Heart left ventricle (tissue), 16 donors: ENCODE measurements around the gene CTDSP2. TPM values are rescaled to one million over a fixed set of nuclear protein-coding genes. Genes with fewer than 3 reads are reported as not detected.
"Not testable (repeated sequence)": the region's sequence is repeated elsewhere in the genome, so short reads cannot be mapped to it uniquely, and the experiment has no call there.

ENCODE experiments used
- ATAC-seq, 4 donors: fragments of 200-7000 bp; cut with Tn5 transposase; one replicate each; pipeline ENCODE4 v1.9.1; 2020 to 2022; ENCODE audit warnings: moderate library complexity in 4 of 4, mild to moderate bottlenecking in 3 of 4, moderate number of reproducible peaks in 1 of 4
- DNase-seq, 5 donors: peaks; one replicate each; pipeline ENCODE4 v3.0.0-alpha.2; 2020
- H3K27ac ChIP-seq, 12 donors: fragments of 200-600 bp; sonication (generic) in 4 of 12; one replicate each; pipeline versions ENCODE4 v1.5.0 to v1.8.0; 2016 to 2022; ENCODE audit warnings: mild to moderate bottlenecking in 2 of 12
- H3K27me3 ChIP-seq, 9 donors: fragments of 200-600 bp; sonication (generic) in 2 of 9; one replicate each; pipeline versions ENCODE4 v1.5.1 to v1.8.0; 2016 to 2022; ENCODE audit warnings: mild to moderate bottlenecking in 3 of 9
- H3K36me3 ChIP-seq, 9 donors: fragments of 200-600 bp; sonication (generic) in 2 of 9; one replicate each; pipeline versions ENCODE4 v1.5.0 to v1.8.0; 2018 to 2022; ENCODE audit warnings: mild to moderate bottlenecking in 2 of 9
- H3K4me1 ChIP-seq, 12 donors: fragments of 200-600 bp; sonication (generic) in 4 of 12; one replicate each; pipeline versions ENCODE4 v1.5.0 to v1.8.0; 2016 to 2022; ENCODE audit warnings: mild to moderate bottlenecking in 3 of 12
- H3K4me3 ChIP-seq, 12 donors: fragments of 200-600 bp; sonication (generic) in 4 of 12; one replicate each; pipeline versions ENCODE4 v1.5.0 to v1.8.0; 2017 to 2022; ENCODE audit warnings: mild to moderate bottlenecking in 9 of 12, moderate library complexity in 4 of 12
- H3K9me3 ChIP-seq, 12 donors: fragments of 200-600 bp; sonication (generic) in 4 of 12; one replicate each; pipeline versions ENCODE4 v1.5.0 to v1.8.0; 2016 to 2022; ENCODE audit warnings: mild to moderate bottlenecking in 1 of 12
- CTCF ChIP-seq, 12 donors: fragments of 200-600 bp; sonication (generic) in 4 of 12; IDR thresholded peaks; one replicate each; pipeline versions ENCODE4 v1.5.0 to v1.8.0; 2018 to 2022; ENCODE audit warnings: antibody characterized with exemption in 12 of 12, mild to moderate bottlenecking in 5 of 12
- POLR2A ChIP-seq, 2 donors: fragments of 450-650 bp; IDR thresholded peaks; one replicate each; pipeline ENCODE4 v1.6.1; 2017; ENCODE audit warnings: antibody characterized with exemption in 2 of 2, mild to moderate bottlenecking in 2 of 2, moderate library complexity in 2 of 2
- WGBS, 4 donors: extraction: QIAGEN DNeasy Blood & Tissue Kit in 2 of 4; methylation state at CpG; one replicate each; pipeline versions ENCODE4 v1.1.5 to v1.1.7; 2013 to 2018; 5-methylcytosine and 5-hydroxymethylcytosine counted together
- intact Hi-C, 10 donors: fragments of 100-400 bp; cut with DNase I; formaldehyde crosslinking; loops; one replicate each; pipeline versions ENCODE4 v1.11.1 to v1.14.2; 2022
- polyA plus RNA-seq, 2 donors: library from polyadenylated mRNA; stranded (reverse); fragments of 200-250 nt; gene quantifications; one replicate each; pipeline ENCODE4 v1.2.3, GENCODE V29; 2013
- total RNA-seq, 9 donors: library from RNA; depleted of rRNA in 2 of 9; stranded (reverse); fragments of >200 nt in 2 of 9; fragmentation: NEBNext Ultra II Directional in 3 of 9; extraction: Animal tissue kit (Norgen Biotek cat#: 25700) in 3 of 9; gene quantifications; one replicate each; pipeline versions ENCODE4 v1.1.0 to v1.2.4, GENCODE V29; 2016 to 2023
- donor health status: ischemic (EF 13 %, LVEDD 7.1; RV severe dilation, severe dysfunction).
- donor health status: healthy with polysubstance abuse.
- donor health status: DM: no; HTN: yes; CAD: no.
- donor health status: DM: no; HTN: no; CAD: no.
- donor health status: ischemic (EF 25% LVEDD 6.9; RV normal size, moderate dysfunction).
- donor health status: ischemic (EF 25% LVEDD 5.7; RV mildly dilated, moderate dysfunction).
- donor health status: healthy.
- donor health status: DM: yes; HTN: yes; CAD: no.
- donor health status: ischemic (EF 35%, LVEDD 5.7; RV mildly dilated, moderate dysfunction).
- donor health status: nonischemic (EF 11% LVEDD 7.7; RV severe dilation, severe dysfunction).
- donor health status: DM: yes; HTN: yes; CAD: no.
- donor health status: PGD.
- donor health status: ischemic (EF 29% LVEDD 5.4; RV normal size, mild dysfunction).
- donor health status: nonischemic (EF 23%, LVEDD 6.1; RV moderate dilation, normal function).

Gene CTDSP2
- total and polyA plus RNA-seq, 11 donors: 28.0 to 191 (median 82.9) TPM

- TF ChIP-seq CTCF (IDR thresholded peaks at IDR 0.05): no peak
- no peak for TF ChIP-seq POLR2A (IDR thresholded peaks at IDR 0.05)
- Histone ChIP-seq H3K27ac (peak overlapping the region; percentile 32 to 77 (median 64)), H3K36me3 (peaks cover 5 to 85% (median 78%) of the 10 kb centered on the region in 9 donors), H3K4me1 (peaks cover 2 to 61% (median 45%) of the 10 kb centered on the region in 12 donors), H3K27me3 (no peaks in the 10 kb centered on the region), H3K9me3 (no peaks in the 10 kb centered on the region), H3K4me3 (no peak overlapping the region)
- intact Hi-C loops: no loop called here
- DNase-seq (no peak), ATAC-seq (no peak)
- 78 to 85% (median 82%) methylated on average over 10 of the region's 10 CpGs for WGBS, 4 donors
These were observed 24.9 kb downstream of the CTDSP2 start for GRCh38 chr12:57821474-57822214.

GRCh38 chr12:57821015-57821414 is 25.5 kb downstream of the CTDSP2 start:
- intact Hi-C loops, H3K4me3 ChIP-seq, H3K27me3 ChIP-seq, H3K9me3 ChIP-seq, ATAC-seq, DNase-seq: not testable (repeated sequence)
- Histone ChIP-seq H3K27ac (peak overlapping the region in 5 of 12 donors; percentile 59 to 74 (median 66)), H3K4me1 (peaks cover 2 to 63% (median 50%) of the 10 kb centered on the region in 12 donors), H3K36me3 (peaks cover 5 to 79% (median 72%) of the 10 kb centered on the region in 9 donors)
- WGBS, 4 donors: 79 to 90% (median 84%) methylated on average over 3 to 5 of the region's 5 CpGs

GRCh38 chr12:57820119-57820518 is 26.4 kb downstream of the CTDSP2 start:
- DNase-seq, ATAC-seq, H3K9me3 ChIP-seq, H3K27me3 ChIP-seq, intact Hi-C loops, H3K4me3 ChIP-seq: not testable (repeated sequence)
- peaks cover 5 to 76% (median 63%) of the 10 kb centered on the region in 9 donors for H3K36me3 ChIP-seq
- peak overlapping the region in 2 of 12 donors; percentile 33 to 66 for H3K27ac ChIP-seq
- peaks cover 7 to 66% (median 56%) of the 10 kb centered on the region in 12 donors for H3K4me1 ChIP-seq
- 78 to 84% (median 80%) methylated on average over 8 of the region's 8 CpGs for WGBS, 4 donors

- H3K9me3 ChIP-seq, DNase-seq, H3K4me3 ChIP-seq, ATAC-seq, intact Hi-C loops, H3K27me3 ChIP-seq: not testable (repeated sequence)
- WGBS, 4 donors: 77 to 86% (median 83%) methylated on average over 3 of the region's 3 CpGs
- H3K4me1 ChIP-seq: peaks cover 7 to 67% (median 56%) of the 10 kb centered on the region in 12 donors
- peaks cover 0 to 56% (median 42%) of the 10 kb centered on the region in 9 donors for H3K36me3 ChIP-seq
- peak overlapping the region; percentile 35 to 87 (median 70) for H3K27ac ChIP-seq
These were observed 28.6 kb downstream of the CTDSP2 start for GRCh38 chr12:57817990-57818331.

GRCh38 chr12:57817261-57817989 is 29.1 kb downstream of the CTDSP2 start:
- Histone ChIP-seq H3K4me3 (no peak overlapping the region), H3K36me3 (peaks cover 0 to 56% (median 42%) of the 10 kb centered on the region in 9 donors), H3K4me1 (peaks cover 7 to 62% (median 52%) of the 10 kb centered on the region in 12 donors), H3K27ac (peak overlapping the region; percentile 35 to 87 (median 70)), H3K27me3 (no peaks in the 10 kb centered on the region), H3K9me3 (no peaks in the 10 kb centered on the region)
- WGBS, 4 donors: 44 to 67% (median 62%) methylated on average over 5 to 8 of the region's 8 CpGs
- intact Hi-C loops: no loop called here
- DNase-seq: no peak
- ATAC-seq: peak in 3 of 4 donors; percentile 6 to 27 (median 27)
- TF ChIP-seq POLR2A (IDR thresholded peaks at IDR 0.05): no peak
- TF ChIP-seq CTCF (IDR thresholded peaks at IDR 0.05): no peak
